Gastrocnemius medialis (tissue), 4 donors: ENCODE results near the gene ARSB.

Experiments
- POLR2A ChIP-seq, 2 donors: fragments of 450-650 bp; IDR thresholded peaks; one replicate each; pipeline ENCODE4 v1.6.1; 2017; ENCODE audit warnings: antibody characterized with exemption in 2 of 2, mild to moderate bottlenecking in 2 of 2, moderate library complexity in 2 of 2
- TF ChIP-seq, protein P1 (sequence below), 5 experiments: fragments of 450-650 bp in 3 of 5; fragments of 200-600 bp in 2 of 5; sonication (generic) in 2 of 5; IDR thresholded peaks in 4 of 5; conservative IDR thresholded peaks in 1 of 5; 1 replicate in 4 of 5; 2 replicates in 1 of 5; pipeline ENCODE4 v1.5.1; 2016 to 2019; ENCODE audit warnings: antibody characterized with exemption in 5 of 5, mild to moderate bottlenecking in 3 of 5, moderate library complexity in 3 of 5

DNA sequence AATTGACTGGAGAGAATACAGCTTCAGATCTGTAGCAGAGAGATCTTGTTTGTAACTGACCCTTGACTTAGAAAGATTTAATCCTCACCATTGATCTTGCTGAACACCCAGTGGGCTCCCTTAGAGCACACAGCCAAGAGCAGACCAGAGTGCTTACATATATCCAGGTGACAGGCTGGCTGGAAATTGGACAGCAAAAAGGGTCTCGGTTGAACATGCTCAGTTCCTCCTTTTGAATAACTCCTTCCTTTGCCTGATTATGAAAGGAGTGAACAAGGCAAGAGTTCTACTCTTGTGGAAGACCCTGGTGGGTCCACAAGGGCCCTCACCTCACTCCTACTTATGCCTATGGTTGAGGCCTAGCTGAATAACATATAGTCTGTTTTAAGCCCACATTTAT lies 202.4 kb downstream of the ARSB start:
- TF ChIP-seq, protein P1, sequence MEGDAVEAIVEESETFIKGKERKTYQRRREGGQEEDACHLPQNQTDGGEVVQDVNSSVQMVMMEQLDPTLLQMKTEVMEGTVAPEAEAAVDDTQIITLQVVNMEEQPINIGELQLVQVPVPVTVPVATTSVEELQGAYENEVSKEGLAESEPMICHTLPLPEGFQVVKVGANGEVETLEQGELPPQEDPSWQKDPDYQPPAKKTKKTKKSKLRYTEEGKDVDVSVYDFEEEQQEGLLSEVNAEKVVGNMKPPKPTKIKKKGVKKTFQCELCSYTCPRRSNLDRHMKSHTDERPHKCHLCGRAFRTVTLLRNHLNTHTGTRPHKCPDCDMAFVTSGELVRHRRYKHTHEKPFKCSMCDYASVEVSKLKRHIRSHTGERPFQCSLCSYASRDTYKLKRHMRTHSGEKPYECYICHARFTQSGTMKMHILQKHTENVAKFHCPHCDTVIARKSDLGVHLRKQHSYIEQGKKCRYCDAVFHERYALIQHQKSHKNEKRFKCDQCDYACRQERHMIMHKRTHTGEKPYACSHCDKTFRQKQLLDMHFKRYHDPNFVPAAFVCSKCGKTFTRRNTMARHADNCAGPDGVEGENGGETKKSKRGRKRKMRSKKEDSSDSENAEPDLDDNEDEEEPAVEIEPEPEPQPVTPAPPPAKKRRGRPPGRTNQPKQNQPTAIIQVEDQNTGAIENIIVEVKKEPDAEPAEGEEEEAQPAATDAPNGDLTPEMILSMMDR (IDR thresholded peaks at IDR 0.05 in 4 of 5, conservative IDR thresholded peaks at IDR 0.05 in 1 of 5), result no peak
- no peak for TF ChIP-seq POLR2A (IDR thresholded peaks at IDR 0.05)
